Neural cell (in vitro differentiated cells): ENCODE results near the gene CNTNAP2.

Experiments used
- CTCF ChIP-seq: fragments of 450-650 bp; IDR thresholded peaks from 2 replicates; pipeline ENCODE4 v1.5.1; 2014; ENCODE audit warnings: antibody characterized with exemption, mild to moderate bottlenecking, moderate library complexity; ENCODE audit not compliant: poor library complexity, severe bottlenecking
- EZH2 ChIP-seq: fragments of 200-600, 300-800 bp; shearing (Covaris generic), sonication (generic); IDR thresholded peaks from 2 replicates; pipeline ENCODE4 v1.6.1; 2014; ENCODE audit warnings: antibody characterized with exemption, low read length, borderline replicate concordance, mild to moderate bottlenecking; ENCODE audit not compliant: insufficient read depth, poor library complexity, severe bottlenecking
- POLR2AphosphoS5 ChIP-seq: IDR thresholded peaks from 2 replicates; pipeline ENCODE4 v1.6.1; 2012
- TF ChIP-seq, protein P1 (sequence below): IDR thresholded peaks from 2 replicates; pipeline ENCODE4 v1.6.1; 2012; ENCODE audit warnings: borderline replicate concordance

- no peak for TF ChIP-seq POLR2AphosphoS5
- no peak for TF ChIP-seq CTCF
- no peak for TF ChIP-seq EZH2
- TF ChIP-seq, protein P1, sequence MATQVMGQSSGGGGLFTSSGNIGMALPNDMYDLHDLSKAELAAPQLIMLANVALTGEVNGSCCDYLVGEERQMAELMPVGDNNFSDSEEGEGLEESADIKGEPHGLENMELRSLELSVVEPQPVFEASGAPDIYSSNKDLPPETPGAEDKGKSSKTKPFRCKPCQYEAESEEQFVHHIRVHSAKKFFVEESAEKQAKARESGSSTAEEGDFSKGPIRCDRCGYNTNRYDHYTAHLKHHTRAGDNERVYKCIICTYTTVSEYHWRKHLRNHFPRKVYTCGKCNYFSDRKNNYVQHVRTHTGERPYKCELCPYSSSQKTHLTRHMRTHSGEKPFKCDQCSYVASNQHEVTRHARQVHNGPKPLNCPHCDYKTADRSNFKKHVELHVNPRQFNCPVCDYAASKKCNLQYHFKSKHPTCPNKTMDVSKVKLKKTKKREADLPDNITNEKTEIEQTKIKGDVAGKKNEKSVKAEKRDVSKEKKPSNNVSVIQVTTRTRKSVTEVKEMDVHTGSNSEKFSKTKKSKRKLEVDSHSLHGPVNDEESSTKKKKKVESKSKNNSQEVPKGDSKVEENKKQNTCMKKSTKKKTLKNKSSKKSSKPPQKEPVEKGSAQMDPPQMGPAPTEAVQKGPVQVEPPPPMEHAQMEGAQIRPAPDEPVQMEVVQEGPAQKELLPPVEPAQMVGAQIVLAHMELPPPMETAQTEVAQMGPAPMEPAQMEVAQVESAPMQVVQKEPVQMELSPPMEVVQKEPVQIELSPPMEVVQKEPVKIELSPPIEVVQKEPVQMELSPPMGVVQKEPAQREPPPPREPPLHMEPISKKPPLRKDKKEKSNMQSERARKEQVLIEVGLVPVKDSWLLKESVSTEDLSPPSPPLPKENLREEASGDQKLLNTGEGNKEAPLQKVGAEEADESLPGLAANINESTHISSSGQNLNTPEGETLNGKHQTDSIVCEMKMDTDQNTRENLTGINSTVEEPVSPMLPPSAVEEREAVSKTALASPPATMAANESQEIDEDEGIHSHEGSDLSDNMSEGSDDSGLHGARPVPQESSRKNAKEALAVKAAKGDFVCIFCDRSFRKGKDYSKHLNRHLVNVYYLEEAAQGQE, result no peak
Measured at GRCh38 chr7:146722986-146723385, 606.4 kb downstream of the CNTNAP2 start.
